NCI-H1436 treated with DMSO at 0.1 percent for 48 hours (cell line): ENCODE data around the gene EP400.
"Not testable (repeated sequence)": the region's sequence is repeated elsewhere in the genome, so short reads cannot be mapped to it uniquely, and the experiment has no call there.

ENCODE experiments used
- DNase-seq: peaks from one replicate; lab custom pipeline; 2025; lab: John Stamatoyannopoulos, UW

EP400 gene

DNA sequence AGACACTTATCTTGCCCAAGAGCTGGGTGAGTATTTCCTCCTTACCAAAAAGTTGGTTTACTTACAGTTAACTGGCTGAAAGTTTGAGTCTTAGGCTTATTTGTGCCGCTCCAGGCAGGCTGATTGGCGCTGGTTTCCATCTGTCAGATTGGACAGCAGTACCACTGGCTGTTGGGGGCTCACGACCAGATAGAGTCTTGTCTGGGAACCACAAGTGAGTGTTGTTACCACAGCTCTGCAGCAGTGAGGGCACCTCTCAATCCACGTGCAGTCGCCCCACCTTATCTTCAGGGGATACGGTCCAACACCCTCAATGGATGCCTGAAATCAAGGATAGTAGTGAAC is 135.5 kb downstream of the EP400 start:
- DNase-seq, result no peak

DNA sequence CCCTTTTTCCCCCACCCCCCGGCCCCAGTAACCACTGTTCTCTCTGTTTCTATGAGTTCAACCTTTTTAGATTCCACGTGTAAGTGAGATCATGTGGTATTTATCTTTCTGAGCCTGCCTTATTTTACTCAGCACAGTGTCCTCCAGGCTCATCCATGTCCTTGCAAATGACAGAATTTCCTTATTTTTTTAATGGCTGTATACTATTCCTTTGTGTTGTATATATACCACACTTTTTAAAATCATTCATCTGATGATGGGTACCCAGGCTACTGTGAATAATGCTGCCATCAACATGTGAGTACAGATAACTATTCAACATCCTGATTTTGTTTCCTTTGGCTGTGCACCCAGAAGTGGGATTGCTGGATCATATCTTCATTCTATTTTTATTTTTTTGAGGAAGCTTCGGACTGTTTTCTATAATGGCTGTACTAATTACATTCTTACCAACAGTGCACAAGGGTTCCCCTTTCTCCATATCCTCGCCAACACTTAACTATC is 139.7 kb downstream of the EP400 start:
- DNase-seq, result no peak

- no peak for DNase-seq
Observed at GRCh38 chr12:132094269-132094891, 144.6 kb downstream of the EP400 start.

DNA sequence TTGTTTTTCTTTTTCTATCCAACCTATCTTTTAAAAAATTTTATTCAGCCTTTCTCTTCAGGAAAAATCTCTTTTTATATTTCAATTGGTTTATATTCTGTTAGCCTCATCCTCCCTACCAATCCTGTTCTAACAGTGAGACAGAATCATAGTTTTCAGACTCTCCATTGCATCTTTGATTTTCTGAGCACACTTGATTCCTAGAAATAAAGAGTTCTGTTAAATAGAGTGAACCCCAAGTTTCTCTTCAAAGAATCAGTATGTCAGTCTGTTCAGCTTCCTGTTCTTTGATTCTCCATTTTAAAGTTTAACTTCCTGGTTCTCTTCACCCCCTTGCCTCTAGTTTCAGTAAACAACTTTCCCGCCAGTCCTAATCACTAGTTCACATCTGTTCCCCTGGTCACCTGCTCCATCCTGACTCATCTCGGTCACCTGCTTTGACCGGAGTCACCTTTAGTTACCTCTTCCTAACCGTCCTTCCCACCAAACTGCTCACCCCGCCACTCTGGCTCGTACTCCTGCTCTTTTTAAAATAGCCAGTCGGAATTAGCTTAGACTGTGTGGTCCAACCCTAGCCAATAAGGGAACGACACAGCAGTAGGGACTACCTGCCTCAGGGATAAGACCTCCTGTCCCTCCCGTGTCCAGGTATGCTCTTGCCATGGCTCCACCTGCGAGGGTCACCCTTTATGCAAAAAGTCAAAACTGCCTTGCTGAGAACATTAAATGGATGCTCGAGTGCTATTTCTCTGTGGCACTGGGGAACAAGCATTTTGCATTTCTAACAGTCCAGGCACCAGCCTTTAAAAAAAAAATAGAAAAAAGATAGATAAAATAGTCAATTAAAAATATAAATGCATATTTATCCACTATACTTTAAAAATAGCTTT is 146.0 kb downstream of the EP400 start:
- no peak for DNase-seq

DNA sequence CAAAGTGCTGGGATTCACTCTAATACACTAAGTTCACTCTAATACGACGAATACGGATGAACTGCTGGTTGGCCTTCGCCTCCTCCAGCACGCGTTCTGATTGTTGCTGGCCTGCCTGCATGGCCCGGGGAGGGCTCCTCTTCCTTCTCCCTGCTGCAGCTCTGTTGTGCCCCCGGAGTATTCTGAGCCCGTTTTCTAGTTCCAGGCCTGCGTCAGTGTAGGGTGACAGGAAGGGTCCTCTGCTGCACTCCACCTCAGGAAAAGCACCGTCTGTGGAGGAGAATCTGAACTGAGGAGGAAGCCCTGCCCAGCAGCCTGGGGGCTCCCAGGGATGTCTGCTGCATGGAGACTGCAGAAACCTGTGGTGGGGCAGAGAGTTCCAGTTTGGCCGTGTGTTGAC is 150.0 kb downstream of the EP400 start:
- DNase-seq, result no peak

GRCh38 chr12:132100306-132101065 is 150.7 kb downstream of the EP400 start:
- no peak for DNase-seq

- DNase-seq, result no peak
Observed at GRCh38 chr12:132102297-132102696, 152.6 kb downstream of the EP400 start.

- DNase-seq, result not testable (repeated sequence)
Observed at GRCh38 chr12:132103072-132103471, 153.3 kb downstream of the EP400 start.

DNA sequence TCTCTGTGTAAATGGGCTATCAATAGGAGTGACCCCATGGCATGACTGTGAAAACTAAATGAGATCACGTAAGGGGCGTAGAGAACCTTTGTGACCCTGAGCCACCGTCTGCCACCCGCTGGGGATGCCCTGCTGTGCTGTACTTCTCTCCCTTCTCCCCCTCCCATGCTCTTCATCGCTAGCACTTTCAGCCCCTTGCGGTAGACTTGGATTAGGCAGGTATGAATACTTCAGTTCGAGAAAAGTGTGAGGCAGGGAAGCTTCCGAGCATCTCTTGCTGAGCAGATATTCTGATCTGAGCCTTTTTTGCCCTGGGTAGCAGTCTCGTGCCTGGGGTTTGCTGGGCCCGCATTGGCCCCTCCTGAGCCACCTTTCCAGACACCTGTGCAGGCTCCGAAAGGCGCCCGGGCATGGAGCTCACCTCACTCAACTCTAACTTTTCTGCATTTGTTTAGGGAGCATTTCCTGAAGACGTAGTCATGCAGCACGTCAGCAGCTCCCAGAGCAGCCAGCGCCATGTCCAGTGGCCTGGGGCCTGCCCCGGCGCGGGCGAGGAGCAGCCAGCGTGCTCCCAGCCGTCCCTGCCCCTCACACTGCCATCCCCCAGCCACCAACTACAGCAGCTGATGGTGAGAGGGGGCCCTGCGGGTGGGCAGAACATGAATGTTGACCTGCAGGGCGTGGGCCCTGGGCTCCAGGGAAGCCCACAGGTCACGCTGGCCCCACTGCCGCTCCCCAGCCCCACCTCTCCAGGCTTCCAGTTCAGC is 154.0 kb downstream of the EP400 start:
- no peak for DNase-seq

DNA sequence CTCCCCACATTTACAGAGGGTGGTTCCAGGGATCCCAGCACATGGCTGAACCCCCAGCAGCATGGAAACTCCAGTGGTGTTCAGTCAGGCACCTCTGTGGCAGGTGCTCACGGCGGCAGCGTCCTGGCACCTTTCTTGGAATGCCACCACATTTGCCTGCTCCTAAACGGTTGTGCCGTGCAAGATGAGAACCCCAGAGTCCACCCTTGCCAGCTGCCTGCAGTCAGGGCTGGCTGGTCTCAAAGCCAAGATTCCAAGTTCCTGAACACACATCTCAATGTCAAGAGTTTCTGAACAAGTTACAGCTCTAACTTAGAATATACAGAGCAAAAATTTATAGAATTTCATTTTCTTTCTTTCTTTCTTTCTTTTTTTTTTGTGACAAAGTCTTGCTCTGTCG is 155.7 kb downstream of the EP400 start:
- no peak for DNase-seq

DNA sequence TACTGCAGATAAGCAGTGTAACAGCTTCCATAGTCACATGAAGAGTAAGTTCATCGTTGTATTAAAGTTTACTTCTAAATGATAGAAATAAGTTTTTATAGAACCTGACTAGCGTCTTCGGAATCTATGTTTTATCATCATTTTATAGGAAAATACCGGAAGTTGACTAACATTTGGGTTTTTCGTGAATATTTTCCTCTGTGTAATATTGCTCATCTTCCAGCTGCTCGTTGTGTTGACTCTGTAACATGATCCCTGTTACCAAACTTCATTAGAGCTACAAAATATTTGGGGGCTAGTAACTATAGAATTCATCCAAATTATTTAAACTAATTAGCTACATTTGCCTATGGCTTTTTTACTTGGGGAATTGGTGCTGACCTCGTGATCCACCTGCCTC is 157.2 kb downstream of the EP400 start:
- DNase-seq, result no peak

GRCh38 chr12:132108211-132108832 is 158.6 kb downstream of the EP400 start:
- DNase-seq, result no peak

DNA sequence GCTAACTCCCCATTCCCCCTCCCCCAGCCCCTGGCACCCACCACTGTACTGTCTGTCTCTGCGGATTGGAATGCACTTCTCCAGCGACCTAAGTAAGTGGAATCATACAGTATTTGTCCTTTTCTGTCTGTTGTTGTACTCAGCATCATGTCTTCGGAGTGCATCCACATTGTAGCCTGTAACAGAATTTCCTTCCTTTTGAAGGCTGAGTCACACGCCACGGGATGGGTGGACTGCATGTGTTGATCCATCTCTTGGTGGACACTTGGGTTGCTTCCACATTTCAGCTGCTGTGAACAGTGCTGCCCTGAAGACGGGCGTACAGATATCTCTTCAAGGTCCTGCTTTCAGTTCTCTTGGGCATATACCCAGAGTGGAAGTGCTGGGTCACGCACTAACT is 160.0 kb downstream of the EP400 start:
- DNase-seq, result no peak

GRCh38 chr12:132110677-132111076 is 160.9 kb downstream of the EP400 start:
- no peak for DNase-seq

DNA sequence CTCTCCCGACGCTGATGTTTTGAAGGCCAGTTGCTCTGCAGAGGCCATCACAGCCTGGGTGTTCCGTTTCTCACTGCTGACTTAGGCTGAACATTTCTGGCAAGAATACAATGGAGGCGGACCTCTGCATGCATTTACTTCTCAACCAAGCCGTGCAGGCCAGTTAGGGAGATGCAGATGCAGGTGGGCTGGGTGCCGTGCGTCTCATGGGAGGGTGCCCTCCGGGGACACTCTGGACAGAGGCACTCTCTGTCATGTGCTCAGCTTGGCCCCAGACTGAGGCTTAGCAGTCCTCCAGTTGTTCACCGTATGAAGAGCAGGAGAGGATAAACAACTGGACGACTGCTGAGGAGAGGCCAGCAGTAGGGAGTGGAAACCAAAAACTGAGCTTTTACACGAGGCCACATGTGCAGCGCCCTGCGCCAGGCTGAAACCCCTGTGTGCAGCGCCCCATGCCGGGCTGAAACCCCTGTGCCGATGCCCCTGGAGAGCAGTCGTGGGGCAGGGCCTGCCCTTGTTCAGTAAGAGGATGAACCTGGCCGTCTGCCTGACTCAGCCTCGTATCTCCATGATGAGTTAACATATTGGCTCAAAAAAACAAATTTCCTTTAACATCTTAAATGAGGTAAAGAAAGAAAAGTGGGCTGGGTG is 162.0 kb downstream of the EP400 start:
- DNase-seq, result no peak

GRCh38 chr12:132114667-132115066 is 164.9 kb downstream of the EP400 start:
- DNase-seq, result no peak

DNA sequence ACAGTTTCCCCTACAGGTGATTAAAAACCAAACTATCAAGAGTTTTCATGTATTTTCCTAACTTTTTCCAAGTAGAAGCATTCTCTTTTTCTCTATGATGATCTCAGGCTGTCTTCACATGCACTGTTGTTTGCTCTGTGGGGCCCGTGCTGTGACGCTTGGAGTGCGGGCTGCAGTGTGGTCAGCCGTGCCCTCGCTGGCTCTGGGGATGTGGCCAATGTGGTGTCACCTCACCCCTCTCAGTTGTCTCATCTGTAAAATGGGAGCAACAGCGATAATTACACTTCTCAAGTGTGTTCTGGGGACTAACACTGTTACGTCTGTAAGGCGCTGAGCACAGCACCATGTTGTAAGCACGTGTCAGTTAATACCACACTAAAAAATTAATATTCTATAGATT is 165.8 kb downstream of the EP400 start:
- no peak for DNase-seq

GRCh38 chr12:132116709-132117557 is 167.2 kb downstream of the EP400 start:
- DNase-seq, result no peak

- no peak for DNase-seq
Observed at GRCh38 chr12:132117558-132117875, 167.8 kb downstream of the EP400 start.

DNA sequence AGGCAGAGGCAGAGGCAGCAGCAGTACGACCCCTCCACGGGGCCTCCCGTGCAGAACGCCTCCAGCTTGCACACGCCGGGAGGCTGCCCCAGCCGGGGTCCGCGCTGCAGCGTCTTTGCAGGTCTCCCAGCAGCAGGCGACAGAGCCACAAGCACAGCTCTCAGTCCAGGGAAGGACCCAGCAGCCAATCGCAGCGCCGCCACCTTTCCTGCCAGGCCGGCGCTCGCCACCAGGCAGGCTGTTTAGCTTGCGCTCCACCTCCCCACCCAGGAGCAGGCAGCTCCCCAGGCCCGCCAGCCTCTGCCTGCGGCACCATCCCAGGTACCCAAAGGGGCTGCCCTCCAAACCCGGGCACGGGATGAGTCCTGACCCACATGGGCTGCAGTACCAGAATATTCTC is 169.1 kb downstream of the EP400 start:
- no peak for DNase-seq
